ENCODE measurements around the gene PKD1L1.

PKD1L1 gene

GRCh38 chr7:47777531-47778152, 170.6 kb downstream of the PKD1L1 start:
- DNase-seq (ENCODE audit: insufficient read length) (no peak), FAIRE-seq (no peak)
- TF ChIP-seq TAF1 (IDR thresholded peaks at IDR 0.05; ENCODE audit: borderline replicate concordance, low read depth, low read length) (no peak), POLR2A (IDR thresholded peaks at IDR 0.05; ENCODE audit: low read depth, low read length) (no peak), POLR2AphosphoS5 (IDR thresholded peaks at IDR 0.05; ENCODE audit: low read depth, low read length) (no peak)

- no peak for FAIRE-seq
- DNase-seq (ENCODE audit: insufficient read length) = no peak
- no peak for TF ChIP-seq TAF1 (IDR thresholded peaks at IDR 0.05; ENCODE audit: borderline replicate concordance, low read depth, low read length)
- TF ChIP-seq POLR2AphosphoS5 (IDR thresholded peaks at IDR 0.05; ENCODE audit: low read depth, low read length) = no peak
- TF ChIP-seq POLR2A (IDR thresholded peaks at IDR 0.05; ENCODE audit: low read depth, low read length) = no peak
Measured at GRCh38 chr7:47776335-47776734, 171.9 kb downstream of the PKD1L1 start.

- FAIRE-seq (no peak), DNase-seq (ENCODE audit: insufficient read length) (no peak)
- no peak for TF ChIP-seq POLR2AphosphoS5 (IDR thresholded peaks at IDR 0.05; ENCODE audit: low read depth, low read length)
Measured at GRCh38 chr7:47775238-47775637, 173.0 kb downstream of the PKD1L1 start.

- FAIRE-seq (no peak), DNase-seq (ENCODE audit: insufficient read length) (no peak)
- TF ChIP-seq TAF1 (IDR thresholded peaks at IDR 0.05; ENCODE audit: borderline replicate concordance, low read depth, low read length) = no peak
- no peak for TF ChIP-seq POLR2A (IDR thresholded peaks at IDR 0.05; ENCODE audit: low read depth, low read length)
Measured at GRCh38 chr7:47772492-47772891, 175.8 kb downstream of the PKD1L1 start.

- TF ChIP-seq TAF1 (IDR thresholded peaks at IDR 0.05; ENCODE audit: borderline replicate concordance, low read depth, low read length) (no peak), POLR2A (IDR thresholded peaks at IDR 0.05; ENCODE audit: low read depth, low read length) (no peak), POLR2AphosphoS5 (IDR thresholded peaks at IDR 0.05; ENCODE audit: low read depth, low read length) (no peak)
- FAIRE-seq = no peak
- no peak for DNase-seq (ENCODE audit: insufficient read length)
Measured at GRCh38 chr7:47771990-47772360, 176.3 kb downstream of the PKD1L1 start.

- TF ChIP-seq TAF1 (IDR thresholded peaks at IDR 0.05; ENCODE audit: borderline replicate concordance, low read depth, low read length) = no peak
- no peak for TF ChIP-seq POLR2AphosphoS5 (IDR thresholded peaks at IDR 0.05; ENCODE audit: low read depth, low read length)
- no peak for TF ChIP-seq POLR2A (IDR thresholded peaks at IDR 0.05; ENCODE audit: low read depth, low read length)
- FAIRE-seq (no peak), DNase-seq (ENCODE audit: insufficient read length) (no peak)
Measured at GRCh38 chr7:47771336-47771989, 176.8 kb downstream of the PKD1L1 start.

- FAIRE-seq = no peak
- TF ChIP-seq POLR2AphosphoS5 (IDR thresholded peaks at IDR 0.05; ENCODE audit: low read depth, low read length) (no peak), TAF1 (IDR thresholded peaks at IDR 0.05; ENCODE audit: borderline replicate concordance, low read depth, low read length) (no peak)
- DNase-seq (ENCODE audit: insufficient read length) = no peak
Measured at GRCh38 chr7:47766126-47766525, 182.1 kb downstream of the PKD1L1 start.

GRCh38 chr7:47765373-47765979, 182.8 kb downstream of the PKD1L1 start:
- no peak for FAIRE-seq
- DNase-seq (ENCODE audit: insufficient read length) = no peak

GRCh38 chr7:47764746-47765145, 183.5 kb downstream of the PKD1L1 start:
- no peak for DNase-seq (ENCODE audit: insufficient read length)
- TF ChIP-seq POLR2A (IDR thresholded peaks at IDR 0.05; ENCODE audit: low read depth, low read length) = no peak
- FAIRE-seq = no peak

More at GRCh38 chr7:47765373-47765979, 182.8 kb downstream of the PKD1L1 start:
- TF ChIP-seq TAF1 (IDR thresholded peaks at IDR 0.05; ENCODE audit: borderline replicate concordance, low read depth, low read length) = no peak

GRCh38 chr7:47763063-47763974, 184.9 kb downstream of the PKD1L1 start:
- DNase-seq (ENCODE audit: insufficient read length) (no peak), FAIRE-seq (no peak)
- TF ChIP-seq TAF1 (IDR thresholded peaks at IDR 0.05; ENCODE audit: borderline replicate concordance, low read depth, low read length) = no peak
- no peak for TF ChIP-seq POLR2A (IDR thresholded peaks at IDR 0.05; ENCODE audit: low read depth, low read length)
- no peak for TF ChIP-seq POLR2AphosphoS5 (IDR thresholded peaks at IDR 0.05; ENCODE audit: low read depth, low read length)

- TF ChIP-seq TAF1 (IDR thresholded peaks at IDR 0.05; ENCODE audit: borderline replicate concordance, low read depth, low read length) (no peak), POLR2AphosphoS5 (IDR thresholded peaks at IDR 0.05; ENCODE audit: low read depth, low read length) (no peak), POLR2A (IDR thresholded peaks at IDR 0.05; ENCODE audit: low read depth, low read length) (no peak)
- FAIRE-seq (no peak), DNase-seq (ENCODE audit: insufficient read length) (no peak)
Measured at GRCh38 chr7:47762746-47763062, 185.6 kb downstream of the PKD1L1 start.

GRCh38 chr7:47762207-47762606, 186.1 kb downstream of the PKD1L1 start:
- no peak for FAIRE-seq
- TF ChIP-seq POLR2AphosphoS5 (IDR thresholded peaks at IDR 0.05; ENCODE audit: low read depth, low read length) = no peak
- TF ChIP-seq TAF1 (IDR thresholded peaks at IDR 0.05; ENCODE audit: borderline replicate concordance, low read depth, low read length) = no peak
- TF ChIP-seq POLR2A (IDR thresholded peaks at IDR 0.05; ENCODE audit: low read depth, low read length) = no peak

More at GRCh38 chr7:47762207-47762606, 186.1 kb downstream of the PKD1L1 start:
- no peak for DNase-seq (ENCODE audit: insufficient read length)
